HT-29 (cell line): Measurements from ENCODE around the gene ALDH3A2. TPM values are rescaled to one million over a fixed set of nuclear protein-coding genes. Genes with fewer than 3 reads are reported as not detected.
A peak's percentile ranks its signal among the peaks of the same experiment; 100 is the strongest.

Experiments used
- DNase-seq: peaks from one replicate; pipeline ENCODE4 v3.0.0-alpha.2; 2015; ENCODE audit warnings: low spot score
- total RNA-seq: library from RNA; depleted of rRNA; stranded (reverse); fragments of >200 nt; shearing (Covaris generic); gene quantifications from 2 replicates; pipeline ENCODE4 v1.2.3, GENCODE V29; 2014; rRNA removed

The ALDH3A2 gene
- total RNA-seq: 86.4 and 101 TPM in 2 replicates

- peak; percentile 89 for DNase-seq
Measured at GRCh38 chr17:19648475-19649273, at the start of gene ALDH3A2. ALDH3A2 (plus strand) TSS chr17:19648751; CDS start chr17:19648972, 221 bp downstream.

GRCh38 chr17:19610311-19610710 lies 38.2 kb upstream of the ALDH3A2 start:
- DNase-seq: no peak

DNA sequence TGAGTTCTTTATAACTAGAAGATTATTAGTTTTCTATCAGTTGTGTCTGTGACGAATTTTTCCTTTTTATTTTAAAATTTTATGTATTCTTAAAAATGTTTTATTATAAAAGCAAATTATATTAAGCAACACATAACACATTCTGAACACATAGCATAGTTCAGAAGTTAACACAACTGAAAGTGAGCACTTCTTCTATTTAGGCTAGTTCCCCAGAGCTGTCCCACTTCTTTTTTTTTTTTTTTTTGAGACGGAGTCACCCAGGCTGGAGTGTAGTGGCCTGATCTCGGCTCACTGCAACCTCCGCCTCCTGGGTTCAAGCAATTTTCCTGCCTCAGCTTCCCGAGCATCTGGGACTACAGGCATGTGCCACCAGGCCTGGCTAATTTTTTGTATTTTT lies 37.7 kb upstream of the ALDH3A2 start:
- DNase-seq: no peak

GRCh38 chr17:19613979-19614378 lies 34.6 kb upstream of the ALDH3A2 start:
- no peak for DNase-seq

DNA sequence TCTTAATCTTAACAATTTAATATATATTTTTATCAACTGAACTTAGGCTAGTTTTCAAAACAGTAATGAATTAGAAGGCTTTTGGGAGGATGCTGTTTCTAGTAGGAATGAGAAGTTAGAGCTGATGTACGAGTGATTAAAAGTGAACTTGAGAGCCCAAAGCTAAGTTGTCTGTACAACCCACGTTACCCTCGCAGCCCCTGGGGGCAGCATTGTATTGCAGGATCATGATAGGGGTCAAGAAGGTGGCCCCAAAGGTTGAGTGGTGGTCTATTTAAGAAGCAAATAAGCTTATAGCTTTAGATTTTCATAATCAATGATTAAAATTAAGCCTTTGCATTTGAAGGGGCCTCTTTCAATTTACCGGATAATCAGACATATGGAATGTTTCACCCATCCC lies 33.7 kb upstream of the ALDH3A2 start:
- DNase-seq: no peak

DNA sequence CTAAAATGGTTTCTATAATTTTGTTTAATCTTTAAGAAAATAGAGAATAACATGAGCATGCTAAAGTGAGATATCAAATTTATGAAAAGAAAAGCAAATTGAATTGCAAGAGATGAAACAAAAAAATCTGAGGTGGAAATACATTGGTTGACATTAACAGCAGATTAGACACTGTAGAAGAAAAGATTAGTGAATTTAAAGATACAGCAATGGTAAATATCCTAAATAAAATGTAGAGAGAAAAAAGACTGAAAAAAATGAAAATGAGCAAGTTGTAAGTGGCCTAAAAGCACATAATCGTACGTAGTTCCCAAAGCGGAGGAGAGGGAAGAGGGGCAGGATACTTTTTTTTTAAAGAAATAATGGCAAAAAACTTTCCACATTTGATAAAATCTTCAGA lies 30.5 kb upstream of the ALDH3A2 start:
- no peak for DNase-seq

GRCh38 chr17:19619705-19620325 lies 28.7 kb upstream of the ALDH3A2 start:
- no peak for DNase-seq

DNA sequence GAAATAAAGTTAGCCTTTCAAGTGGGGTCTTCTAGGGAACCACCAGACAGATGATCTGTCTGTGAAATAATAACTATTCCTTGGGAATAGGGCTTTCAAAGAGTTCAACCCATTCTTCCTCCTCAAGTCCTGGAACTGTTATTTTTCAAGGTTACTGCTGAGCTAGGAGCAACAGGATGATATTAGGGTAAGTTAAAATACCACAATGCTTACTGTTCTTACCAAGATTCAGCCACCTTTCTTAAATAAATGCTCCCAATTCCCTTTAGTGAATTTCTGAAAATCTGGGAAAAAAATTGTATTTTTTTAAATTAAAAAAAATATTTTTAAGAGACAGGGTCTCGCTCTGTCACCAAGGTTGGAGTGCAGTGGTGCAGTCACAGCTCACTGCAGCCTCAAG lies 26.9 kb upstream of the ALDH3A2 start:
- DNase-seq: no peak

- DNase-seq: no peak
Measured at GRCh38 chr17:19626079-19626478, 22.5 kb upstream of the ALDH3A2 start.

DNA sequence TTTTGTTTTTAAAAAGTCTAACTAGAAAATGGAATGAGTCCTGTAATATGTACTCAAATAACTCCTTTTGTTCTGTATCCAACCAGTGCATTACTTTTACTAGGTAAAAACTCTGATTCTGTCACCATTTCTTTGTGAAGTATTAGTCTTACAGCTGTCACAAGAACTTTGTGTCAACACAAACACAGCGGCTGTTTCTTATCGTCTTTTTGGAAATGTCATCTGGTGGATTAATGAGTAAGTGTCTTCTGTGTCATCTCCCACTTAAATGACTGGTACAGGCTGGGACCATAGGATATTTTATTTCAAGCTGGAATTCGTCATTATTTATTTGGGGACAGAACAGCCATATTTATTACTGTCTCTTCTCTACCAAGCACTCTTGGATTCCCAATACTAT lies 19.1 kb upstream of the ALDH3A2 start:
- DNase-seq: no peak

- no peak for DNase-seq
Measured at GRCh38 chr17:19630035-19630434, 18.5 kb upstream of the ALDH3A2 start.

GRCh38 chr17:19630661-19631060 lies 17.9 kb upstream of the ALDH3A2 start:
- DNase-seq: no peak

DNA sequence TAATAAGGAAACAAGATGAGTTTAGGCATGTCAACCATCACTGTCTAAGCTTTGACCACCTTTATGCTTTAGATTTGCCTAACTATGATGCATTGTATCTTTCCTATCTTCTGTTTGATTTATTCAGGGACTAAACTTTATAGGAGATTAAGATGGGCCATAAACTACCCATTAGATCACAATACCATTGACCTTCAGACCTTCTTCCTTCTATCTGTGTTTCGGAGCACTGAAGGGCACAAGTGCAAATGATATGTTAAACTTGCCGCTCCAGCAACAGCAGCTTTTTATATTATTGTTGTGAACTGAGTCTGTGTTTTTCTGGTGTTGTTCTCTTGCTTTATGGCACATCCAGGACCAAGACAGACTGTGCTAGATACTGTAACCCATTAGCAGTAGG lies 16.6 kb upstream of the ALDH3A2 start:
- DNase-seq: no peak

DNA sequence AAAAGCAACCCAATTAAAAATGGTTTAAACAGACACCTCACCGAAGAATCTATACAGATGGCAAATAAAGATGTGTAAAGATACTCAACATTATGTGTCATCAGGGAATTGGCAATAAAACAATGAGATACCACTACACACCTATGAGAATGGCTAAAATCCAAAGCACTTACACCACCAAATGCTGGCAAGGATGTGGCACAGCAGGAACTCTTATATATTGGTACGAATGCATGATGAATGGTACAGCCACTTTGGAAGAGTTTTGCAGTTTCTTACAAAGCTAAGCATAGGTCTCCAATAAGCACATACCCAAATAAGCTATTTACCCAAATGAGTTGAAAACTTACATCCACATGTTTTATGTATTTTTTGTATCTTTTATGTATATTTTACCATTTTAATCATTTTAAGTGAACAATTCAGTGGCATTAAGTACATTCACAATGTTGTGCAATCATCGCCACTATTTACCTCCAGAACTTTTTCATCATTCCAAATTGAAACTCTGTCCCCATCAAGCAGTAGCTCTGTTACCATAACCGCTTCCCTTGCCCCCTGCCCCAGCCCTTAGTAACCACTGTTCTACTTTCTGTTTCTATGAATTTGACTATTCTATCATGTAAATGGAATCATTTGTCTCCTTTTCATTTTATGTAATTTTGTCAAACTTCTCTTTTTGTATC lies 6.7 kb upstream of the ALDH3A2 start:
- DNase-seq: no peak

- no peak for DNase-seq
Measured at GRCh38 chr17:19642373-19642893, 6.1 kb upstream of the ALDH3A2 start.

DNA sequence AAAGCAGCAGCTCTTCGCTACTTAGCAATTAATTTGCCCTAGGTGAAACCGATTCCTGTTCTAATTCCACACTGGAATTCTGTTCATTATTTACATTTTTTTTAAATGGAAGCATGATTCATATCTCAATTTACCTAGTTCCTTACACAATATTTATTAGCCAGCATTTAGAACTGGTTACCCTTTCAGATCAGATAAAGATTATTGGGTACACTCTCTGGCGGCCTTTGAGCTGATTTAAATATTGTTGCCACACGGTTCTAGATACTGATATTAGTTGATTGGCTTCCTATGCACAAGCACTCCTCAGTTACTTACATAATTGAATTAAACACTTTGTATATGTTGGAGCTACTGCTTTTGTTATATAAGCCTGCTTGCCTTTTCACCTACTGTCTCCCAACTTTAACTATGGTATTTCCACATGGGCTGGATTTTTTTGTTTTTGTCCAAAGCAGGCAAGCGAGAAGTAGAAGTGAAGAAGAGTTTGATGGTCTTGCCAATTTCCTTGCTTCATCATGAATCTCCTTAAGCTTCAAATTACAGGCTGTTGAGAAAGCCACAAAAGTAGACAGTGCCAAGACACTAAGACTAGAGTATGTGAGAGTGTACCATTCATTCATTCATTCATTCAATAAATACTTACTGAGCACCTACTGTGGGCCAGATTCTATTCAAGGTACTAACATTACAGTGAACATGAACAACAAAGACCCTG lies 3.9 kb upstream of the ALDH3A2 start:
- DNase-seq: no peak

DNA sequence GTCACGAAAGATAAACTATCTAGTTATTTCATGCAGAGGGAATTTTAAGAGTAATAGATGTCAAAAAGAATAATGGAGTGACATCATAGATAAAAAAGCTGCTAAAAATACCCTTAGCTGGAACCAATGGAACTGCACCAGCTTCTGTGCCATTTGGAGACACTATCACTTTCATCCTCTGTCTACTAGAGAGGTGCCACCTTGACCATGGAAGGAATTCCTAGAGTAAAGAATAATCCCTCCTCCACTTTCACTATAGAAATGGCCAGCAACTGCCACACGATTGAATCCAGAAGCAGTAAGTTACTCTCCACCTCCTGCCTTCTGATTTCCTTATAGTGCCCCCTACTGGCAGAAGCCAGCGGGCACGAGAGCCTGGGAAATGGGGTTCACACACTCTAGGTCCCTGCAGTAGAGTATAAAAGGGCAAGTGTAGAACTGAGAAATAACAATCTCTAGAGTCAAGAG lies 2.8 kb upstream of the ALDH3A2 start:
- peak; percentile 23 for DNase-seq

GRCh38 chr17:19646788-19647696 lies 1.5 kb upstream of the ALDH3A2 start:
- DNase-seq: peak; percentile 41

DNA sequence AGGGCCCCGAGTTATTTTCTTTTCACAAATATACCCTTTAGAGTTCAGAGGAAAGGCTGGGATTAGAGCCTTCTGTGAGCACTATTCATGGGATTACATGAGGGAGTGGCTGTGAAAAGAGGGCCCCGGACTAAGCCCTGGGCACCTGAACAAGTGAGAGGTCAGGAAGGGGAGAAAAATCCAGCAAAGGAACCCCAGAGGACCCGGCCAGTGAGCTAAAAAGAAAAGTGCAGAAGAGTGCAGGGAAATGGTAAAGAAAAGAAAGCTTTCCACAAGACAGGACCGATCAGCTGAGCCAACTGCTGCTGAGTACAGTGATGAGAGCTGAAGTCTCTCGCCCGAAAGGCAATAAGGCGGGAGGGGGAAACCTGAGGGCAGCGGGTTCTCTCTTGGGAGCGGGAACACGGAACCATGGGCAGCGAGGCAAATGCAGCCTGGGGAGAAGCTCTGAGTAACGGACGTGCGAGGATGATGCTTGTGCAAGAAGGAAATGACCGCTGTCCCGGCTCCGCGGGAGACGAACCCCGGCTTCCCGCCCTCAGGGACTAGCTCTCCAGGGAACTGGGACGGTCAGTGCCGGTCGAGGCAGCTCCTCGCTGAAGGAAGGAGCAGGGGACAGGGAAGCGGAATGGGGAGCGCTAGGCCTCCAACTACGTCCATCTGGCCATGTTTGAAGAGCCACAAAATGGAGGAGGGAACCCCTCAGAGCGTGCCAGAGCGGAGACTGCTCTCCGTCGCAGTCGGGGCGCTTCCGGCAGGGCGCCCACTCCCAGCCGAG lies 665 bp upstream of the ALDH3A2 start:
- peak; percentile 48 for DNase-seq

GRCh38 chr17:19649274-19649541 lies 657 bp downstream of the ALDH3A2 start:
- no peak for DNase-seq
